ENCODE data around the gene F11R.

Gene F11R

DNA sequence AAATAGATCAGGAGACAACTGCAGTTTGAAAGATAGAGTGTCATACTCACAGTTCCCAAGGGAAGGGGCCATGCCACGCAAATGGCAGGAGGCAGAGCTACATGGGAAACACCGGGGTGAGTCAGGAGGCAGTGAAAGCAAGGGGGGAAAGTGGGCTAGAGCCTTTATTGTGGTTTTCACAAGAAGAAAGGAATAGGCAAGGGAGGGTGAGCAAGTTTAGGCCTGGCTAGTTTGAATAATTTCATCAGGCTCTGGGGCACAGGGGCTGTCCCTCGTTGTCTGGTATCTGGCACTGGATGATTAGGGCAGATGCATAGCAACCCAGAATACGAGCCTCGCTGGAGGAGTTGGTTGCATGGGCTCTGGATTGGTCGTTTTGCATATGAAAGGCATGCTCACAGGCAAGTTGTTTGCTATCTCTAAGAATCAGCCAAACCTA lies 49.3 kb downstream of the F11R start:
- H3K27ac ChIP-seq (replicated peaks), result no peak overlapping the region
- no peak for DNase-seq (ENCODE audit: low read depth in 1 of 2, low spot score in 1 of 2)

DNA sequence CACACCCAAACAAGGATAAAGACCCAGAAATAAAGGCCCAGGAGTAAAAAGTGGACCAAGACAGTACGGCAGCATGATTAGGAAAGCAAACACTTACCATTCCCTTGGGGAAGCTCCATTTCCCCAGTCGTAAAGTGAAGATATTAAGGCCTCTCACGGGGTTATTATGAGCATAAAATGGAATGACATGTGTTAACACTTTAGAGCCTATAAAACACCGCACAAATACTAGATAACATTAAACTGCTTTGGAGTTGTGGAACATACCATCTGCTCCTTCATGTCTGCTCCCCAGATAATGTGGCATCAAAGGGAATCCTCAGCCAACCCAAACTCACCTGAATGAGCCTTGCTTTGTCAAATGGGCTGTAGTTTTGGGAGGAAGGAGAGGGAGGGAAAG lies 57.4 kb downstream of the F11R start:
- no peak for DNase-seq (ENCODE audit: low read depth in 1 of 2, low spot score in 1 of 2)
- Histone ChIP-seq H3K4me3 (replicated peaks; ENCODE audit: insufficient read depth, low read length) (no peak overlapping the region), H3K27me3 (ENCODE audit: insufficient read depth, poor library complexity, severe bottlenecking) (no peaks in the 10 kb centered on the region), H3K27ac (replicated peaks) (no peak overlapping the region)
- no peak for TF ChIP-seq SPI1 (IDR thresholded peaks at IDR 0.05; ENCODE audit: borderline replicate concordance, low read depth)
- no peak for TF ChIP-seq GABPA (IDR thresholded peaks at IDR 0.05; ENCODE audit: low read depth)

More for the DNA sequence above, 49.3 kb downstream of the F11R start:
- Histone ChIP-seq H3K4me3 (replicated peaks; ENCODE audit: insufficient read depth, low read length) (no peak overlapping the region), H3K27me3 (ENCODE audit: insufficient read depth, poor library complexity, severe bottlenecking) (no peaks in the 10 kb centered on the region)
- TF ChIP-seq SPI1 (IDR thresholded peaks at IDR 0.05; ENCODE audit: borderline replicate concordance, low read depth), result no peak
- TF ChIP-seq, protein P1, sequence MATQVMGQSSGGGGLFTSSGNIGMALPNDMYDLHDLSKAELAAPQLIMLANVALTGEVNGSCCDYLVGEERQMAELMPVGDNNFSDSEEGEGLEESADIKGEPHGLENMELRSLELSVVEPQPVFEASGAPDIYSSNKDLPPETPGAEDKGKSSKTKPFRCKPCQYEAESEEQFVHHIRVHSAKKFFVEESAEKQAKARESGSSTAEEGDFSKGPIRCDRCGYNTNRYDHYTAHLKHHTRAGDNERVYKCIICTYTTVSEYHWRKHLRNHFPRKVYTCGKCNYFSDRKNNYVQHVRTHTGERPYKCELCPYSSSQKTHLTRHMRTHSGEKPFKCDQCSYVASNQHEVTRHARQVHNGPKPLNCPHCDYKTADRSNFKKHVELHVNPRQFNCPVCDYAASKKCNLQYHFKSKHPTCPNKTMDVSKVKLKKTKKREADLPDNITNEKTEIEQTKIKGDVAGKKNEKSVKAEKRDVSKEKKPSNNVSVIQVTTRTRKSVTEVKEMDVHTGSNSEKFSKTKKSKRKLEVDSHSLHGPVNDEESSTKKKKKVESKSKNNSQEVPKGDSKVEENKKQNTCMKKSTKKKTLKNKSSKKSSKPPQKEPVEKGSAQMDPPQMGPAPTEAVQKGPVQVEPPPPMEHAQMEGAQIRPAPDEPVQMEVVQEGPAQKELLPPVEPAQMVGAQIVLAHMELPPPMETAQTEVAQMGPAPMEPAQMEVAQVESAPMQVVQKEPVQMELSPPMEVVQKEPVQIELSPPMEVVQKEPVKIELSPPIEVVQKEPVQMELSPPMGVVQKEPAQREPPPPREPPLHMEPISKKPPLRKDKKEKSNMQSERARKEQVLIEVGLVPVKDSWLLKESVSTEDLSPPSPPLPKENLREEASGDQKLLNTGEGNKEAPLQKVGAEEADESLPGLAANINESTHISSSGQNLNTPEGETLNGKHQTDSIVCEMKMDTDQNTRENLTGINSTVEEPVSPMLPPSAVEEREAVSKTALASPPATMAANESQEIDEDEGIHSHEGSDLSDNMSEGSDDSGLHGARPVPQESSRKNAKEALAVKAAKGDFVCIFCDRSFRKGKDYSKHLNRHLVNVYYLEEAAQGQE (IDR thresholded peaks at IDR 0.05; ENCODE audit: insufficient replicate concordance, low read depth), result no peak

DNA sequence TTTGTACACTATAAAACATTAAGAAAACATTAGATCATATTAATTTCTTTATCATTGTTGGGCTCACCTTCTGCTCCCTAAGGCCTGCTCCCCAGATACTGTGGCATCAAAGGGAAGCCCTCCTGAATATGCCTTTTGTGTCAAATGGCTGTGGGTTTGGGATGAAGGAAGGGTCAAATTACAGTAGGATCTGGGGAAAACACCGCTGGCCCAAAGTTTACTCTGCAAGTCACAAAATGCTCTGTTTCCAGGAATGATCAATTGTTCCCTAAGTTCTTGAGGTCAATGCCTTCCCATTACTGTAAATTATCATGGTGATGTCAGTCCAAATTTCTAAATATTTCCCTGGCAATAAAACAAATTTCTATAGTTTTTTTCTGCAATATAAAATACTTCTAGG lies 59.5 kb downstream of the F11R start:
- TF ChIP-seq, protein P1 (IDR thresholded peaks at IDR 0.05; ENCODE audit: insufficient replicate concordance, low read depth), result no peak
- TF ChIP-seq, protein P2, sequence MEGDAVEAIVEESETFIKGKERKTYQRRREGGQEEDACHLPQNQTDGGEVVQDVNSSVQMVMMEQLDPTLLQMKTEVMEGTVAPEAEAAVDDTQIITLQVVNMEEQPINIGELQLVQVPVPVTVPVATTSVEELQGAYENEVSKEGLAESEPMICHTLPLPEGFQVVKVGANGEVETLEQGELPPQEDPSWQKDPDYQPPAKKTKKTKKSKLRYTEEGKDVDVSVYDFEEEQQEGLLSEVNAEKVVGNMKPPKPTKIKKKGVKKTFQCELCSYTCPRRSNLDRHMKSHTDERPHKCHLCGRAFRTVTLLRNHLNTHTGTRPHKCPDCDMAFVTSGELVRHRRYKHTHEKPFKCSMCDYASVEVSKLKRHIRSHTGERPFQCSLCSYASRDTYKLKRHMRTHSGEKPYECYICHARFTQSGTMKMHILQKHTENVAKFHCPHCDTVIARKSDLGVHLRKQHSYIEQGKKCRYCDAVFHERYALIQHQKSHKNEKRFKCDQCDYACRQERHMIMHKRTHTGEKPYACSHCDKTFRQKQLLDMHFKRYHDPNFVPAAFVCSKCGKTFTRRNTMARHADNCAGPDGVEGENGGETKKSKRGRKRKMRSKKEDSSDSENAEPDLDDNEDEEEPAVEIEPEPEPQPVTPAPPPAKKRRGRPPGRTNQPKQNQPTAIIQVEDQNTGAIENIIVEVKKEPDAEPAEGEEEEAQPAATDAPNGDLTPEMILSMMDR (IDR thresholded peaks at IDR 0.05; ENCODE audit: insufficient read depth, low read length), result no peak
- TF ChIP-seq SPI1 (IDR thresholded peaks at IDR 0.05; ENCODE audit: borderline replicate concordance, low read depth), result no peak
- TF ChIP-seq POLR2AphosphoS5 (IDR thresholded peaks at IDR 0.05; ENCODE audit: low read depth), result no peak
- TF ChIP-seq GABPA (IDR thresholded peaks at IDR 0.05; ENCODE audit: low read depth), result no peak
- no peak for DNase-seq (ENCODE audit: low read depth in 1 of 2, low spot score in 1 of 2)
- Histone ChIP-seq H3K27me3 (ENCODE audit: insufficient read depth, poor library complexity, severe bottlenecking) (no peaks in the 10 kb centered on the region), H3K27ac (replicated peaks) (no peak overlapping the region), H3K4me3 (replicated peaks; ENCODE audit: insufficient read depth, low read length) (no peak overlapping the region)

DNA sequence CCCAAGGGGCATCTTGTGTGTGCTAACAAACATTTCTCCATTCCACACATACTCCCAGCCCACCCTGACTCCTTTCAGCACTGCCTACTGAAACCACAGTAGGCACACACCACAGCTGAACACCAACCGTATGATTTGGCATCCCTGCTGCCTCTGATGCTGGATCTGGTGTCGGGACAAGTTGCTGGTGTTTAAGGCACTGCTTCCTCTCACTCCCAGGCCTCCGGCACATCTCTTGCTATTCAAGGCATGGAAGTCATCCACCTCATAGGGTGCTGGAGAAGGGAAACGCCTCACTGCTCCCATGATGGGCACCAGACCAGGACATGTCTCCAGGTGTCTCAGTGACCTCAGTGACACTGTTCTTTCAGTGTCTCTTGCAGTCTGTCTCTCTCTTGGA lies 64.0 kb downstream of the F11R start:
- no peak overlapping the region for H3K27ac ChIP-seq (replicated peaks)
- H3K27me3 ChIP-seq (ENCODE audit: insufficient read depth, poor library complexity, severe bottlenecking), result no peaks in the 10 kb centered on the region
- H3K4me3 ChIP-seq (replicated peaks; ENCODE audit: insufficient read depth, low read length), result no peak overlapping the region
- no peak for DNase-seq (ENCODE audit: low read depth in 1 of 2, low spot score in 1 of 2)
- TF ChIP-seq SPI1 (IDR thresholded peaks at IDR 0.05; ENCODE audit: borderline replicate concordance, low read depth), result no peak
- TF ChIP-seq, protein P1 (IDR thresholded peaks at IDR 0.05; ENCODE audit: insufficient replicate concordance, low read depth), result no peak
- no peak for TF ChIP-seq GABPA (IDR thresholded peaks at IDR 0.05; ENCODE audit: low read depth)
- TF ChIP-seq POLR2AphosphoS5 (IDR thresholded peaks at IDR 0.05; ENCODE audit: low read depth), result no peak
- TF ChIP-seq, protein P2 (IDR thresholded peaks at IDR 0.05; ENCODE audit: insufficient read depth, low read length), result no peak
